GM12878 (cell line): ENCODE data around the gene NOTCH1. TPM values are rescaled to one million over a fixed set of nuclear protein-coding genes. Genes with fewer than 3 reads are reported as not detected.

ENCODE experiments used
- CHD2 ChIP-seq: IDR thresholded peaks from 2 replicates; pipeline ENCODE4 v1.6.1; 2011; ENCODE audit warnings: low read depth, low read length, improper control_type of control experiment, borderline replicate concordance
- CREM ChIP-seq: IDR thresholded peaks from 2 replicates; pipeline ENCODE4 v1.6.1; 2014; ENCODE audit warnings: antibody characterized with exemption, low read depth
- GABPA ChIP-seq: IDR thresholded peaks from 2 replicates; pipeline ENCODE4 v1.6.1; 2014; ENCODE audit warnings: antibody characterized with exemption, low read depth, mild to moderate bottlenecking, inconsistent platforms
- JUND ChIP-seq: IDR thresholded peaks from 2 replicates; pipeline ENCODE4 v1.6.1; 2012; ENCODE audit warnings: low read depth, mild to moderate bottlenecking, low read length, improper control_type of control experiment, moderate library complexity
- NFYA ChIP-seq: IDR thresholded peaks from 2 replicates; pipeline ENCODE4 v1.6.1; 2011; ENCODE audit warnings: low read depth, mild to moderate bottlenecking, low read length, improper control_type of control experiment, borderline replicate concordance
- PAX8 ChIP-seq: fragments of 450-650 bp; IDR thresholded peaks from 2 replicates; pipeline ENCODE4 v1.6.1; 2017; ENCODE audit warnings: mild to moderate bottlenecking, moderate library complexity
- STAT1 ChIP-seq: fragments of 450-650 bp; conservative IDR thresholded peaks from 2 replicates; pipeline ENCODE4 v1.6.1; 2014; ENCODE audit warnings: antibody characterized with exemption, mild to moderate bottlenecking
- TCF12 ChIP-seq: IDR thresholded peaks from 2 replicates; pipeline ENCODE4 v1.6.1; 2011; ENCODE audit warnings: low read depth, mild to moderate bottlenecking, low read length
- ZNF384 ChIP-seq: IDR thresholded peaks from 2 replicates; pipeline ENCODE4 v1.6.1; 2012; ENCODE audit warnings: low read depth, mild to moderate bottlenecking, low read length, improper control_type of control experiment, borderline replicate concordance
- polyA plus RNA-seq, 11 experiments: library from polyadenylated mRNA; depleted of rRNA in 4 of 11; unstranded in 6 of 11; stranded (reverse) in 5 of 11; fragments of >200 nt; fragmentation: Nextera tagmentation in 4 of 11; fragmentation: Illumina TruSeq in 1 of 11; extraction: Ambion mirVana in 4 of 11; extraction: Trizol in 1 of 11; gene quantifications; 1 replicate in 1 of 11; 2 replicates in 10 of 11; pipeline versions ENCODE4 v1.2.1 to v1.2.3, GENCODE V29; 2011 to 2016; ENCODE audit warnings: inconsistent platforms in 2 of 11, missing spikeins in 2 of 11, low read depth in 1 of 11
- total RNA-seq, 4 experiments: library from RNA; depleted of rRNA in 3 of 4; stranded (reverse); fragments of >200 nt in 3 of 4; fragmentation: Illumina TruSeq in 1 of 4; extraction: Trizol in 1 of 4; gene quantifications; 2 replicates each; pipeline versions ENCODE4 v1.2.1 to v1.2.3, GENCODE V29; 2013 to 2021
- TF ChIP-seq, protein P1 (sequence below): fragments of 450-650 bp; IDR thresholded peaks from 2 replicates; pipeline ENCODE4 v1.6.1; 2017; ENCODE audit warnings: low read depth, mild to moderate bottlenecking, moderate library complexity
- TF ChIP-seq, protein P2 (sequence below): fragments of 450-650 bp; formaldehyde crosslinking; IDR thresholded peaks from 2 replicates; pipeline ENCODE4 v1.4.0; 2022; ENCODE audit warnings: mild to moderate bottlenecking, moderate library complexity

NOTCH1 gene
- total and polyA plus RNA-seq, 10 of the 15 experiments (the other 5 are each of a cell fraction or from before 2014, with no cell fraction given) = 0.02 to 40.0 (median 3.7) TPM

DNA sequence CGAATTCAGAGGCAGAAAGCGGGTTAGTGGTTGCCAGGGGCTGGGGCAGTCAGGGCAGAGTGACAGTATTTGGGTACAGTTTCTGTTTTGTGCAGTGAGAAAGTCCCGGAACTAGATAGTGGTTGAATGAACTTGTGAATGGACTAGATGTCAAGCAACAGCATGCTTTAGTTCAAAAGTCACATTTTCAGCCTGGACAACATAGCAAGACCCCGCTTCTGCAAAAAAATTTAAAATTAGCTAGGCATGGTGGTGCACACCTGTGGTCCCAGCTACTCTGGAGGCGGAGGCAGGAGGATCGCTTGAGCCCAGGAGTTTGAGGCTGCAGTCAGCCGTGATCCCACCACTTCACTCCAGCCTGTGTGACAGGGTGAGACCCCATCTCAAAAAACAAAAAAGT lies 8.4 kb downstream of the NOTCH1 start (continued):
- TF ChIP-seq, protein P1, sequence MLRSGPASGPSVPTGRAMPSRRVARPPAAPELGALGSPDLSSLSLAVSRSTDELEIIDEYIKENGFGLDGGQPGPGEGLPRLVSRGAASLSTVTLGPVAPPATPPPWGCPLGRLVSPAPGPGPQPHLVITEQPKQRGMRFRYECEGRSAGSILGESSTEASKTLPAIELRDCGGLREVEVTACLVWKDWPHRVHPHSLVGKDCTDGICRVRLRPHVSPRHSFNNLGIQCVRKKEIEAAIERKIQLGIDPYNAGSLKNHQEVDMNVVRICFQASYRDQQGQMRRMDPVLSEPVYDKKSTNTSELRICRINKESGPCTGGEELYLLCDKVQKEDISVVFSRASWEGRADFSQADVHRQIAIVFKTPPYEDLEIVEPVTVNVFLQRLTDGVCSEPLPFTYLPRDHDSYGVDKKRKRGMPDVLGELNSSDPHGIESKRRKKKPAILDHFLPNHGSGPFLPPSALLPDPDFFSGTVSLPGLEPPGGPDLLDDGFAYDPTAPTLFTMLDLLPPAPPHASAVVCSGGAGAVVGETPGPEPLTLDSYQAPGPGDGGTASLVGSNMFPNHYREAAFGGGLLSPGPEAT = no peak
- TF ChIP-seq, protein P2, sequence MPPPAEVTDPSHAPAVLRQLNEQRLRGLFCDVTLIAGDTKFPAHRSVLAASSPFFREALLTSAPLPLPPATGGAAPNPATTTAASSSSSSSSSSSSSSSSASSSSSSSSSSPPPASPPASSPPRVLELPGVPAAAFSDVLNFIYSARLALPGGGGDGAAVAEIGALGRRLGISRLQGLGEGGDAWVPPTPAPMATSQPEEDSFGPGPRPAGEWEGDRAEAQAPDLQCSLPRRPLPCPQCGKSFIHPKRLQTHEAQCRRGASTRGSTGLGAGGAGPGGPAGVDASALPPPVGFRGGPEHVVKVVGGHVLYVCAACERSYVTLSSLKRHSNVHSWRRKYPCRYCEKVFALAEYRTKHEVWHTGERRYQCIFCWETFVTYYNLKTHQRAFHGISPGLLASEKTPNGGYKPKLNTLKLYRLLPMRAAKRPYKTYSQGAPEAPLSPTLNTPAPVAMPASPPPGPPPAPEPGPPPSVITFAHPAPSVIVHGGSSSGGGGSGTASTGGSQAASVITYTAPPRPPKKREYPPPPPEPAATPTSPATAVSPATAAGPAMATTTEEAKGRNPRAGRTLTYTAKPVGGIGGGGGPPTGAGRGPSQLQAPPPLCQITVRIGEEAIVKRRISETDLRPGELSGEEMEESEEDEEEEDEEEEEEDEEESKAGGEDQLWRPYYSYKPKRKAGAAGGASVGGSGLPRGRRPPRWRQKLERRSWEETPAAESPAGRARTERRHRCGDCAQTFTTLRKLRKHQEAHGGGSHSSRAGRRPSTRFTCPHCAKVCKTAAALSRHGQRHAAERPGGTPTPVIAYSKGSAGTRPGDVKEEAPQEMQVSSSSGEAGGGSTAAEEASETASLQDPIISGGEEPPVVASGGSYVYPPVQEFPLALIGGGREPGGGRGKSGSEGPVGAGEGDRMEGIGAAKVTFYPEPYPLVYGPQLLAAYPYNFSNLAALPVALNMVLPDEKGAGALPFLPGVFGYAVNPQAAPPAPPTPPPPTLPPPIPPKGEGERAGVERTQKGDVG (CRISPR knock-in tag) = no peak
- TF ChIP-seq TCF12 (no peak), CHD2 (no peak), JUND (no peak), ZNF384 (no peak), GABPA (no peak), PAX8 (no peak), NFYA (no peak), STAT1 (no peak), CREM (no peak)
- TF ChIP-seq, all 136 proteins: peak for 0
